Prostate gland (tissue), 1 donor: ENCODE results near the gene MRAS.

ENCODE experiments used
- POLR2A ChIP-seq: fragments of 450-650 bp; IDR thresholded peaks from one replicate; pipeline ENCODE4 v1.6.1; 2016; ENCODE audit warnings: antibody characterized with exemption, mild to moderate bottlenecking
- POLR2AphosphoS5 ChIP-seq: sonication (generic); formaldehyde crosslinking; IDR thresholded peaks from one replicate; pipeline ENCODE4 v1.6.1; 2017; ENCODE audit warnings: antibody characterized with exemption

GRCh38 chr3:138423316-138423715 is 74.9 kb downstream of the MRAS start:
- no peak for TF ChIP-seq POLR2A
- no peak for TF ChIP-seq POLR2AphosphoS5
